AG09309 (cell line): ENCODE measurements around the gene MTO1.
"Not testable (repeated sequence)": the region's sequence is repeated elsewhere in the genome, so short reads cannot be mapped to it uniquely, and the experiment has no call there.

Experiments
- DNase-seq: peaks from one replicate; pipeline ENCODE4 v3.0.0-alpha.2; 2010; ENCODE audit warnings: low read depth
- H3K4me3 ChIP-seq: 2 replicates; pipeline ENCODE4 v1.5.1; 2011; ENCODE audit warnings: mild to moderate bottlenecking, low read depth, low read length, moderate library complexity; ENCODE audit not compliant: control insufficient read depth
- CTCF ChIP-seq: IDR thresholded peaks from 2 replicates; pipeline ENCODE4 v1.5.1; 2011; ENCODE audit warnings: mild to moderate bottlenecking, low read depth, low read length, inconsistent platforms; ENCODE audit not compliant: insufficient read depth, control insufficient read depth; ENCODE audit errors: missing control alignments

MTO1 gene

GRCh38 chr6:73511796-73512195 is 50.3 kb downstream of the MTO1 start:
- no peak for TF ChIP-seq CTCF
- DNase-seq, result no peak
- no peak overlapping the region for H3K4me3 ChIP-seq

GRCh38 chr6:73513496-73513854 is 51.9 kb downstream of the MTO1 start:
- no peak overlapping the region for H3K4me3 ChIP-seq
- no peak for TF ChIP-seq CTCF
- DNase-seq, result no peak

GRCh38 chr6:73514746-73515110 is 53.2 kb downstream of the MTO1 start:
- H3K4me3 ChIP-seq, result no peak overlapping the region
- no peak for TF ChIP-seq CTCF
- no peak for DNase-seq

- H3K4me3 ChIP-seq, result no peak overlapping the region
Observed at GRCh38 chr6:73515204-73515655, 53.7 kb downstream of the MTO1 start.

GRCh38 chr6:73516514-73517489 is 55.3 kb downstream of the MTO1 start:
- H3K4me3 ChIP-seq, result peak overlapping the region; percentile 9
- no peak for TF ChIP-seq CTCF
- no peak for DNase-seq

More at GRCh38 chr6:73515204-73515655, 53.7 kb downstream of the MTO1 start:
- no peak for TF ChIP-seq CTCF
- DNase-seq, result no peak

- not testable (repeated sequence) for DNase-seq
- H3K4me3 ChIP-seq, result peak overlapping the region; percentile 87
Observed at GRCh38 chr6:73518100-73518981, 56.8 kb downstream of the MTO1 start.

GRCh38 chr6:73518982-73519881 is 57.7 kb downstream of the MTO1 start:
- peak overlapping the region; percentile 87 for H3K4me3 ChIP-seq
- DNase-seq, result not testable (repeated sequence)
